ENCODE results near the gene PXMP4. TPM values are rescaled to one million over a fixed set of nuclear protein-coding genes. Genes with fewer than 3 reads are reported as not detected.

The PXMP4 gene
- total RNA-seq, 1 donor from 2014 or later, result 2.1 TPM

GRCh38 chr20:33668466-33669155, 51.5 kb downstream of the PXMP4 start:
- no peak overlapping the region for H3K4me3 ChIP-seq (ENCODE audit: low read depth, low read length)
- DNase-seq (ENCODE audit: low read depth), result no peak
- TF ChIP-seq, protein P1, sequence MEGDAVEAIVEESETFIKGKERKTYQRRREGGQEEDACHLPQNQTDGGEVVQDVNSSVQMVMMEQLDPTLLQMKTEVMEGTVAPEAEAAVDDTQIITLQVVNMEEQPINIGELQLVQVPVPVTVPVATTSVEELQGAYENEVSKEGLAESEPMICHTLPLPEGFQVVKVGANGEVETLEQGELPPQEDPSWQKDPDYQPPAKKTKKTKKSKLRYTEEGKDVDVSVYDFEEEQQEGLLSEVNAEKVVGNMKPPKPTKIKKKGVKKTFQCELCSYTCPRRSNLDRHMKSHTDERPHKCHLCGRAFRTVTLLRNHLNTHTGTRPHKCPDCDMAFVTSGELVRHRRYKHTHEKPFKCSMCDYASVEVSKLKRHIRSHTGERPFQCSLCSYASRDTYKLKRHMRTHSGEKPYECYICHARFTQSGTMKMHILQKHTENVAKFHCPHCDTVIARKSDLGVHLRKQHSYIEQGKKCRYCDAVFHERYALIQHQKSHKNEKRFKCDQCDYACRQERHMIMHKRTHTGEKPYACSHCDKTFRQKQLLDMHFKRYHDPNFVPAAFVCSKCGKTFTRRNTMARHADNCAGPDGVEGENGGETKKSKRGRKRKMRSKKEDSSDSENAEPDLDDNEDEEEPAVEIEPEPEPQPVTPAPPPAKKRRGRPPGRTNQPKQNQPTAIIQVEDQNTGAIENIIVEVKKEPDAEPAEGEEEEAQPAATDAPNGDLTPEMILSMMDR (conservative IDR thresholded peaks at IDR 0.05; ENCODE audit: low read depth, low read length), result no peak

GRCh38 chr20:33667676-33668465, 52.2 kb downstream of the PXMP4 start:
- DNase-seq (ENCODE audit: low read depth), result no peak
- TF ChIP-seq, protein P1 (conservative IDR thresholded peaks at IDR 0.05; ENCODE audit: low read depth, low read length), result peak; percentile 79
- peak overlapping the region; percentile 59 for H3K4me3 ChIP-seq (ENCODE audit: low read depth, low read length)

DNA sequence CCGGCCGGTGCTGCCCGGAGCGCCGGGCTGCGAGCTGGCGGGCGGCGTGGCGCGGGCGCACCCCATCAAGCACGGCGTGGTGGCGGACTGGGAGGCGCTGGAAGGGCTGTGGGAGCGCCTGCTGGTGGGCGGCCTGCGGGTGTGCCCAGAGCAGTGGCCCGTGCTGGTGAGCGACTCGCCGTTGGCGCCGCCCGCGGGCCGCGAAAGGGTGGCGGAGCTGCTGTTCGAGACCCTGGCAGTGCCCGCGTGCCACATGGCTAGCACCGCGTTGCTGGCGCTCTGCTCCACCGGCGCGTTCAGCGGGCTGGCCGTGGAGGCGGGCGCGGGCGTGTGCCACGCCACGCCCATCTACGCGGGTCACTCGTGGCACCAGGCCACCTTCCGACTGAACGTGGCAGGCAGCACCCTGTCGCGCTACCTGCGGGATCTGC, 52.9 kb downstream of the PXMP4 start:
- peak overlapping the region; percentile 59 for H3K4me3 ChIP-seq (ENCODE audit: low read depth, low read length)
- DNase-seq (ENCODE audit: low read depth), result no peak
- TF ChIP-seq, protein P1 (conservative IDR thresholded peaks at IDR 0.05; ENCODE audit: low read depth, low read length), result no peak

GRCh38 chr20:33666293-33667244, 53.5 kb downstream of the PXMP4 start, which contains the start of gene ACTL10:
TSS of gene ACTL10 (plus strand) at chr20:33666943. CDS start at chr20:33667498, 555 bp downstream.
- DNase-seq (ENCODE audit: low read depth), result peak; percentile 85
- H3K4me3 ChIP-seq (ENCODE audit: low read depth, low read length), result peak within 1 kb of the TSS; percentile 59
- TF ChIP-seq, protein P1 (conservative IDR thresholded peaks at IDR 0.05; ENCODE audit: low read depth, low read length), result peak; percentile 32

- TF ChIP-seq, protein P1 (conservative IDR thresholded peaks at IDR 0.05; ENCODE audit: low read depth, low read length), result no peak
- no peak for DNase-seq (ENCODE audit: low read depth)
- no peak overlapping the region for H3K4me3 ChIP-seq (ENCODE audit: low read depth, low read length)
These were observed 55.4 kb downstream of the PXMP4 start for GRCh38 chr20:33664762-33665144.

DNA sequence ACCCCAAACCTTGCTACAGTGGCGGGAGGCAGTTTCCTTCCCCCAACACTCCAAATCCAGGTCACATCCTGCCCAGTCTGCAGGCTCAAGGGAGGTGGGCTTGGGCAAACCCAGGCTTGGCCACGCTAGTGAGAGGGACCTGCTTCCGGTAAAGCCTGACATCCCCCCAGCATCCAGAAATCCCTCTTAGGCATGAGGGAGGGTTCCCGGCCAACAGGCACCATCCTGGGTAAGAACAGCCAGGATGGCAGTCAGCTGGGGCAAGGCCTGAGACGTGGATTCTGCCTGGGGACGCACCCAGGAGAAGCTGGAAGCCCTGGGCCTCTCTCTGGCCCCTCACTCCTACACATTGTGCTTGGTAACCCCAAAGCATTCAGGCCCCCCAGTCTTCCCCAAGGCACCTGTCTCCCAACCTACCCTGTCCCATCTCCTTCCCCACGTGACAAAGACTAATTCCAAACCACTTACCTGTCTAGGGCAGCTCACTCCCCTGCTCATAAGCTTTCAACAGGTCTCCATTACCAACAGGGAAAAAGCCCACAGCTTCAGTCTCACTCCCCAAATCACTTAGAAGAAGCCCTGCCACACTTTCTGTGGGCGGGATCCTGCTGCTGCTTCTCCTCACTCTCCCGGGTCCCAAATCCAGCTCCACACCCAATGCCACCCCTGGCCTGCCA, 55.9 kb downstream of the PXMP4 start:
- no peak for DNase-seq (ENCODE audit: low read depth)
- TF ChIP-seq, protein P1 (conservative IDR thresholded peaks at IDR 0.05; ENCODE audit: low read depth, low read length), result no peak
- peak overlapping the region; percentile 72 for H3K4me3 ChIP-seq (ENCODE audit: low read depth, low read length)
